HG02981 (cell line): ENCODE data around the gene CACNA1E.

ENCODE experiments used
- ATAC-seq: cut with Tn5 transposase; IDR thresholded peaks from one replicate; pipeline ENCODE4 v1.9.1; 2021; ENCODE audit warnings: mild to moderate bottlenecking, moderate library complexity; ENCODE audit not compliant: unreplicated experiment

CACNA1E gene

GRCh38 chr1:181559142-181559541, 75.8 kb downstream of the CACNA1E start:
- no peak for ATAC-seq

GRCh38 chr1:181562395-181562794, 79.1 kb downstream of the CACNA1E start:
- no peak for ATAC-seq

DNA sequence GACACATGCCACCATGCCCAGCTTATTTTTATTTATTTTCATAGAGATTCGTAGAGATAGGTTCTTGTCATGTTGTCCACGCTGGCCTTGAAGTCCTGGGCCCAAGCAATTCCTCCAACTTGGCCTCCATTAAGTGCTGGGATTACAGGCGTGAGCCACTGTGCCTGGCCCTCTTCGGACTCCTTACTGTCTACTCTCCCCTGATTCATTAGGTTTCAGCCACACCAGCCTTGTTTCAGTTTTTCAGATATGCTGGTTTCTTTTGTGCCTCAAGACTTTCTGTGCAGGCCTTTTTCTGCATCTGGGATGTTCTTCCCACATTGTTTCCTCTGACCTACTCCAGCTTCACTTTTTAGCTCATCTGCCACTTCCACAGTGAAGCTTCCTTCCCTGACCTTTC, 85.4 kb downstream of the CACNA1E start:
- ATAC-seq, result no peak

GRCh38 chr1:181577475-181577874, 94.2 kb downstream of the CACNA1E start:
- no peak for ATAC-seq

DNA sequence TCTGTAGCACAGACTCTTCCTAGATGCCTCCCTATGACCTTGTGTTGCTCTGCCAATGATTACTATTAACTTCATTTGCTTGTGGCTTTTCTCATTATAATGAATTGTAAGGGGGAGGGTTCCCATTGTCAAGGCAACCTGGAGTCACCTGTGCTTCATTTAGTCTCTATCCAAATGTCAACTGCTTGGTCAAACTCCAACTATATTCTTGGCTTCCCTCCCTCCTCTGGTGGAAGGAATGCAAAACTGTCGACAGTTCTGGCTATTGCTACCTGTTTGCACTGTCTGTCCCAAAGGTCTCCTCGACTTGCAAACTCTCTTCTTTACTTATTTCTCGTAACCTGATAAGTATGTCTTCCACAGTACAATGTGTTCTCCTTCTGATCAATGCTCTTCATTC, 100.3 kb downstream of the CACNA1E start:
- no peak for ATAC-seq

DNA sequence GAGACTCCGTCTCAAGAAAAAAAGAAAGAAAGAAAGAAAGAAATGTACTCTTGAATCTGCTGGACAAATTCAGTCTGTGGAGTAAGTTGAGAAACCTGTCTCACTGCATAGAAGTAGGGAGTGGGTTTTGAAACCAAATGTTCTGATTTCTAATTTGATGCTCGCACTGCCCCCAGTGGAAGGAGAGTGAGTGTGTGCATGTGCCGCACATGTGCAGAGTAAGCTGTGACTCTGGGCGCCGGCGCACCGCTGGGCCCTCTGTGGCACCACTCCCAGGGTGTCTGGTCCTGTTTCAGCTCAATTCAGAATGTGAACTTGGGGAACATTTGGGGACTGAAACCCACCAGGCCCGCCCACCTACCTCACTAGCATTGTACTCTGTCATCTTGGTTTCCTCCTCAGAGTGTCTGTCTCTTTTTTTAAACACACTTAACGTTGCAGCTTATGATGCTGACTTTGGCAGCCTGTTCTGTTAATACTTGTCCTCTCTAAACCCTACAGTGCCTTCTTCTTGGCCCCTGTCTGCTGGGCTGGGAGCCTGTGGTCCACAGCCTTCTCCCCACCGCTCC, 104.6 kb downstream of the CACNA1E start:
- no peak for ATAC-seq

DNA sequence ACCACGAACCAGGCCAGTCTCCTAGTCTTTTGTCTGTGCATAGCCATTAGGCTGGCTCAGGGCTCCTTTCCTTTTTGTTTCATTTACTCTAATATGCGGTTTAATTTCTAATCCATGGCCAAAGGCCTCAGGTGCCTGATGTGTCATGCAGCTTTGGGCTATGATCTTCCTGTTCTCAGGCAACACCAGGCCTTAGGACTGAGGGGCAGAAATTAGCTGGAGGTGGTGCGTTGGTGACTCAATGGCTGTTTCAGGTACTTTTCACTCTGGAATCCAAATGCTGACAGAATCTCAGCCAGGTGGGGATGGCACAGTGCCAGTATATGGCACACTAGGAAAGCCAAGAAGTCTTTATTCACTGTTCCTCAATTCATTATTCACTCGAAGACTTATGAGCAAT, 105.3 kb downstream of the CACNA1E start:
- ATAC-seq, result no peak

DNA sequence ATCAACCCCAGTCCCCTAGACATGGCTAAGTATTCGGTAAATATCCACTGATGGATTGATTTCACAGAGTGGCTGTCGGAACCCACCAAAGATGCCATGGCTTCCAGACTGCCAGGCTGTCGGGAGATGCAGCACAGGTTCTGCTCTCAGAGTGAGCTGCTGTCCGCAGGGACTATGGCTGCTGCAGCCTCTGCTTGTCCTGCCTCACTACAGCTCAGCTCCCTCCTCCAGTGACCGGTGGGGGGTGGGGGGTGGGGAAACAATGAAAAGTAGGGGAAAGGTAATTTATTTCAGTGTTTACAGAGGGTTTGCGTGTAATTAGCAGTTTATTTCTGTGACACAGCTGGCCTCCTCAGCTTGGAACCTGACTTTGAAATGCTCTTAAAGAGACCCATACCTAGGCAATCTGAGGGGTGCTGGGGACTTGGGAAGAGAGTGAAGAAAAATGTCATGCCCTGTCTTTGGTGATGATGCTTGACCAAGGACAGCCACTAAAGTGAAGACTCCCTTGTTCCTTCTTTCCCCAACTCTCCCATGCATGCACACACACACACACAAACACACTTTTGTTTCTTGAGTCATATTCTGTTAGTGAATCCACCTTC, 109.0 kb downstream of the CACNA1E start:
- no peak for ATAC-seq

GRCh38 chr1:181593042-181593441, 109.7 kb downstream of the CACNA1E start:
- ATAC-seq, result no peak

DNA sequence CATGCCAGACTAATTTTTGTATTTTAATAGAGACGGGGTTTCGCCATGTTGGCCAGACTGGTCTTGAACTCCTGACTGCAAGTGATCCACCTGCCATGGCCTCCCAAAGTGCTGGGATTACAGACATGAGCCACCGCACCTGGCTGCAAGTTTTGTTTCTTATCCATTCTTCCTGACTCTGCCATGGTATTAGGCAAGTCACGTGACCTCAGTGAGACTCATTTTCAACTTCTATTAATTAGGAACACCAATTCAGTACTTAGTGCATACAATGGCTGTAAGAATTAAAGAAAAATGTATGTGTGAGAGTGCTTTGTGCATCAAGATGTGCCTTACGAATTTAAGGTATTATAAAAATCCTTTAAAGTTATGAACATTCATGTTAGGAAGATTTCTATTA, 111.2 kb downstream of the CACNA1E start:
- no peak for ATAC-seq

GRCh38 chr1:181595234-181595633, 111.9 kb downstream of the CACNA1E start:
- no peak for ATAC-seq

DNA sequence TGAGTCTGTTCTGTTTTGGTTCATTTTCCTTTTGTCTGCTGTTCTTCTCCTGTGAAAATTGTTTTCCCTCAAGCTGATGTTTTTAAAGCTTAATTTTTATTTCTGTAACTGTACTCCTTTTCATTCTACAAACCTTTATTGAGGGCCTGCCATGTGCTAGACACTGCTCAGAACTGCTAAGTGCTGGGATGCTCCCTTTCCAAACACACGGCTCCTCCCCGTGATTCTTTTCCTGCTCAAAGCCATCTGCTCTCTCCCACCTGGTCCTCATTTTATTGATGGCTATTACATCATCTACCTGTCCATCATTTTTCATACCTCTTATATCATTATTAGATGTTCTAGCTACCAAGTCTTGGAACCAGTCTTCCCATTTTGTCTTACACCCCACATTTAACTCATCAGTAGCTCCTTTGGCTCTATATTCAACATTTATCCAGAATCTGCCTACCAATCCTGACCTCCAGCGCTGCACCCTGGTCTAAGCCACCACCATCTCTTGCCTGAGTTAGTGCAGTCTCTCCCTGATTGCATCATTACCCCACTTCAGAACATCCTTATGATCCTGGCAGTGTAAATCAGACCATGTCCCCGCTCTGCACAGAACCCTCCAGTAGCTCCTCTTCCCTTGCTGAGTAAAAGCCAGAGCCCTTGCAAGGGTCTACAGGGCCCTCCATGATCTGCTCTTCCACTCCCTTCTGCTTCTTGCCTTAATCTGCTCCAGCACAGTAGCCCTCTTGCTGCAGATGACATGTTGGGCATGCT, 118.1 kb downstream of the CACNA1E start:
- no peak for ATAC-seq

DNA sequence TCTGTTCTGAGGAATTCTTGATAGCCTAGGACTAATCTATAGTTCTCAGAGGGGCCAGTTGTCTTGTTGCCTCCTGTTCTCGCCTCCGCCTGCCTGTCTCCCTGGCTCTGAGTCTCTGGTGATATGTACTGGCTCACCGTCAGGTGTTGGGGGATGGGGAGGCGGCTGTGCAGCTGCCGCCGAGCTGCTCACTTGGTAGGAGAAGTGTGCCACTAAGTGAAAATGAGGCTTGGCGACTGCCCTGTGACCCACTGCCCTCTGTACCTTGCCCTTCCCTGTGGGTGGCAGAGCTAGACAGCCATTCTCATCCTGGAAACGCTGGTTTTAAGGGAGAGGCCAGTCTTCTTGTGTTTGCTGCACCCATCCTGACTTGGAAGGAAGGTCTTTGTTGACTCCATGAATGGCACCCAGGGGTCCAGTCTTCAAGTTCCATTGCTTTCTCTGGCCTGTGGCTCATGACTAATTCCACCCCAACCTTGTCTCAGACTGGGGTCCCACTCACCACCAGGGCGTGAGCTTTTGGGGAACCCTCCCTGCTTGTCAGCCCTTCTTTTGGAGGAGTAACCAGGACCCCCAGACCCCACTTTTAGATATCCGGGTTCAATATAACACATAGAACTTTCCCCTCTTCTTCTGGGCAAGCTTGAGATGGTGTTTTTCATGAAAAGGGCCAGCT, 120.6 kb downstream of the CACNA1E start:
- no peak for ATAC-seq

- ATAC-seq, result no peak
Observed at GRCh38 chr1:181604482-181605249, 121.3 kb downstream of the CACNA1E start.

GRCh38 chr1:181607524-181607923, 124.2 kb downstream of the CACNA1E start:
- no peak for ATAC-seq

GRCh38 chr1:181608386-181608785, 125.1 kb downstream of the CACNA1E start:
- ATAC-seq, result no peak

GRCh38 chr1:181608948-181609347, 125.6 kb downstream of the CACNA1E start:
- ATAC-seq, result no peak

DNA sequence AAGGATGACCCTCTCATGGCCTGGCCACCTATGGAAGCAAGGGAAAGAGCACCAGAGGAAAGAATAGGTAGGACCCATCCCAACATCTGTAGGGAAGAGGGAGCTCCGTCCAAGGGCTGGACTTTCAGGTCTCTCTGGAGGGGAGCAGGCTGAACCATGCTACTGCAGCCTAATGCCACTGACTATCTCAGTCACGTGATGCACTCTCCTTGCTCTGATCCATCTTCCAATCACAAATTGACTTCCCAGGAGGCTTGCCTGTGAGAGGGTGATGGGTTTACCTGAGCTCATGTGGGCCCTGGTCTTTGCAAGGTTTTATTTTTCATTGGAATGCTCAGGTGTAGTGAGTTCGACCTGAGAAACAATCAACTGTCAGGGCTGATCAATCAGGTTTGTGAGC, 128.8 kb downstream of the CACNA1E start:
- ATAC-seq, result no peak

DNA sequence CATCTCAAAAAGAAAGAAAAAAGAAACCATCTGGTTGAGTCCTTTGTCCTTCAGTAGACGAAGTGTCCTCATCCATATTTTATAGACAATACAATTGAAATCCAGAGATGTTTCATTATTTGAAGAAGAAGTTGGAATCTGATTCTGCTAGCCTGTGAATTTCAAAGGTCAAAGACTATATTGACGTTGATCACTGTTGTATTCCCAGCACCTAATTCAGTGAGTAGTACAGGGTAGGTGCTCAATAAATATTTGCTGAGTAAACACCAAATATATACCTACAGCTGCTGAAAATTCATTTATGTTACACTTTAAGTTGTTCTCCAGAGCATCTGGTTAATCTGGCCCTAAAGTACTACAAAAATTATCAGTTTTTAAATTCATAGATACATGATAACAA, 135.2 kb downstream of the CACNA1E start:
- ATAC-seq, result no peak

DNA sequence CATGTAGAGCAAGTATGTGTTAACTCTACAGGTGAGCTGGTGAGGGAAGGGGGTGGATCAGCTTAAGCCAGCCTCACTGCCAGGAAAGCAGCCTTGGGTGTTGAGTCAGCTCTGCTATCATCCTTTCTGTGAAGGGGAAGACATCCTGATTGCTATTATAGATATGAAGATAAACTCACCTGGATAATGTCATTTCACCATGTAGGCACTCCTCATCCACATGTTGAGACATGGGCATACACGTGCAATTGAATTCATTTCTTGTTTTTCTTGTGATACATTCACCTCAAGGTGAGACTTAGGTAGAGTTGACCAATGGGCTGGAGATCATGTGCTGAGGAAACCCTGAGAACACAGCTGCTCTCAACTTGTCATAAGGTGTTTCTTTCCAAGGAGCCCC, 136.9 kb downstream of the CACNA1E start:
- no peak for ATAC-seq

DNA sequence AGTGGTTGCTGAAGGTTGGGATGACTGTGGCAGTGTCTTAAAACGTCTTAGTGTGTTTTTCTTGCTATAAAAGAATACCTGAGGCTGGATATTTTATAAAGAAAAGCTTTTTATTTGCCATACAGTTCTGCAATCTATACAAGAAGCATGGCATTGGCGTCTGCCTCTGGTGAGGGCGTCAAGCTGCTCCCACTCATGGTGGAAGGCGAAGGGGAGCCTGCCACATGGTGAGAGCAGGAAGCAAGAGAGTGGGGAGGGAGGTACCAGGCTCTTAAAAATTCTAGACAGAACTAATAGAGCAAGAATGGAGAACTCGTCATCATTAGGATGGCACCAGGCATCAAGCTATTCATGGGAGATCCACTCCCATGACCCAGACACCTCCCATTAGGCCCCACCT, 140.5 kb downstream of the CACNA1E start:
- ATAC-seq, result no peak
